GM12801 (cell line): ENCODE measurements around the gene DNAJC21.

Source experiments
- CTCF ChIP-seq: IDR thresholded peaks from one replicate; pipeline ENCODE4 v1.5.1; 2011; ENCODE audit warnings: control low read depth; ENCODE audit not compliant: insufficient read length; ENCODE audit errors: extremely low read depth

DNAJC21 gene

DNA sequence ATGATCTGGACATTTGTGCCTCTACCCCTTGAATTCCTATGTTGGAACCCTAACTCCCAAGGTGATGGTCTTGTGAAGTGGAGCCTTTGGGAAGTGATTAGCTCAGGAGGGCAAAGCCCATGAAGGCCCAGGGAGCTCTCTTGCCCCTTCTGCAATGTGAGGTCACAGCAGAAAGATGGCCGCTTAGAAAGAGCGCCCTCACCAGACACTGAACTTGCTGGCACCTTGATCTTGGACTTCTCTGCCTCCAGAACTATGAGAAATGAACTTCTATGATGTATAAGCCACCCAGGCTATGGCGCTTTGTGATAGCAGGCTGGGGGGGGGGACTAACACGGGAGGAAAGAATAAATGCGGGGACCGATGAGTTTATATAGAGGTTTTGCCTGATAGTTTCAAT, 73.1 kb downstream of the DNAJC21 start:
- TF ChIP-seq CTCF: no peak

DNA sequence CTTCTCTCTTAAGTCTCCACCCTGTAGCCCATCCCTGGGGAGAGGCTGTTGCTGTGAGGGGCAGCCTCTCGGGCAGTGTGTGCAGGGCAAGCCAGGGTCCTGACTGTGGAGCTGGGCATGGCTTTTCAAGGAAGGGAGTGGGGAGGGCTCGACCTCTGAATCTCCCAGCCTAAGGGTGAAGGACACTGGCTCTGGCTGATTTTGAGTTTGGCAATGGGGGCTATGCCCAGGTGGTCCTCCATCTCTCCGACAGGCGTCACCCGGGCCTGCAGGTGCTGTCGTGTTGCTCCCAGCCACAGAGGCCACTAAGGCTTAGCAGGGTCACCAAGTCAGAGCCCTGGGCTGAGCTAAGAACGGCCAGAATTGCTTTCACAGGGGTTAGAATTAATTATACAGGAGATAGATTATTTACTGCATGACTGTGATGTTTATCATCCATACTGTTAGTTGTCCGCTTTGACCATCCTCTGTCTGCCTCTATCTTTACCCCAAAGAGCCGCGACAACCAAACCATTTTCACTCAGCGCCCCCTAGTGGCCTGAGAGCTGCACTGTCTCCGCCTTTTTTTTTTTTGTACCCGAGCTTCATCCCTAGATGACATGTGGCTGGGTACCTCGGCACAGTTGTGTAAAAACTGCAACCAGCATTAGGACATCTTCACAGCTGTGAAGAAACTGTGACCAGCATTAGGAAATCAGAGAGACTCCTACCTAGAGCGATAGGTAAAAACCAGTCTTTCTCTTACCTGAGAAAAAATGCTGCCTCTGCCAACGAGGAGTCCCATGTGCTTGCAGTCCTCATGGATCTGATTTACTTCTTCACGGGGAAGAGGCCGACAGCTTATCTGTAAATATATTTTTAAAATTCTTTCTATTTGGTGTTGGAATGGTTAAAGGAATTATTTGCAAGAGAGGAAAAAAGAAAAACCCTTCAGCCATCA, 73.9 kb downstream of the DNAJC21 start:
- TF ChIP-seq CTCF: peak; percentile 48

- no peak for TF ChIP-seq CTCF
Observed at GRCh38 chr5:35004200-35004599, 74.8 kb downstream of the DNAJC21 start.

DNA sequence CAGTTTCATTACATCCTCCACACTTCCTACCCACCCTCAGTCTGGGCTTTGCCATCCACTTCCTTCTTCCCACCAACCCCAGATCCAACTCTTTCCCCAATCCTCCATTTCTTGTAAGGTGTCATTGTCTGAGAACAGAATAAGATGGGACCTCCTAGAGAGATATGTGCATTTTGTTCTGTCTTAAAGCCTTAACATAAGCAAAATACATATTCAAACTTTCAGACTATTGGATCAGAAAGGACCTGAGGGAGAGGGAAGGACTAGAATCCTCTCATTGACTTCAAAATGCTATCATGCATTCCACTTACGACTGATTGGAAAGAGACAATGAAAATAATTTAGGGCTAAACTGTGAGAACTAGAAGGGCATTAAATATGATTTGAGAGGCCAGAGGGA, 75.4 kb downstream of the DNAJC21 start:
- no peak for TF ChIP-seq CTCF
